Body of pancreas (tissue), 4 donors: ENCODE data around the gene ANKRD50. TPM values are rescaled to one million over a fixed set of nuclear protein-coding genes. Genes with fewer than 3 reads are reported as not detected.

Experiments used
- ATAC-seq: fragments of 150-250 bp; one replicate; pipeline ENCODE4 v1.9.1; 2016
- DNase-seq, 4 donors: peaks; one replicate each; pipeline ENCODE4 v3.0.0-alpha.2; 2019
- H3K27ac ChIP-seq, 4 donors: fragments of 200-600 bp; sonication (generic); 1 replicate in 3 of 4; 2 replicates in 1 of 4; pipeline versions ENCODE4 v1.5.1 to v1.6.1; 2016 to 2019; ENCODE audit warnings: mild to moderate bottlenecking in 1 of 4, mixed read lengths in 1 of 4, moderate library complexity in 1 of 4
- H3K27me3 ChIP-seq, 2 donors: fragments of 200-600 bp; sonication (generic); one replicate each; pipeline ENCODE4 v1.6.0; 2016; ENCODE audit warnings: mild to moderate bottlenecking in 1 of 2
- H3K36me3 ChIP-seq, 2 donors: fragments of 200-600 bp; sonication (generic); replicated peaks in 1 of 2; 2 replicates each; pipeline ENCODE4 v1.5.1; 2016; ENCODE audit warnings: low read depth in 2 of 2; ENCODE audit not compliant: insufficient read depth in 1 of 2
- H3K4me1 ChIP-seq: fragments of 200-600 bp; sonication (generic); one replicate; pipeline ENCODE4 v1.6.0; 2016
- H3K4me3 ChIP-seq, 2 donors: fragments of 200-600 bp; sonication (generic); 1 replicate in 1 of 2; 2 replicates in 1 of 2; pipeline ENCODE4 v1.5.1; 2016 to 2019
- H3K9me3 ChIP-seq, 3 donors: fragments of 200-600 bp; sonication (generic); 1 replicate in 2 of 3; 2 replicates in 1 of 3; pipeline ENCODE4 v1.5.1; 2016
- POLR2A ChIP-seq, 3 donors: fragments of 450-650 bp; IDR thresholded peaks; one replicate each; pipeline ENCODE4 v1.6.1; 2016; ENCODE audit warnings: antibody characterized with exemption in 3 of 3, mild to moderate bottlenecking in 2 of 3
- WGBS, 2 donors: methylation state at CpG; one replicate each; pipeline ENCODE4 v1.1.5; 2017; 5-methylcytosine and 5-hydroxymethylcytosine counted together
- intact Hi-C: fragments of 100-400 bp; cut with DNase I; formaldehyde crosslinking; loops from one replicate; pipeline ENCODE4 v1.15.1; 2023
- total RNA-seq, 2 donors: library from RNA; depleted of rRNA; stranded (reverse); fragments of >200 nt; gene quantifications; one replicate each; pipeline ENCODE4 v1.1.0, GENCODE V29; 2016
- TF ChIP-seq, protein P1 (sequence below), 7 experiments: fragments of 450-650 bp in 4 of 7; fragments of 200-600 bp in 3 of 7; sonication (generic) in 3 of 7; IDR thresholded peaks; one replicate each; pipeline ENCODE4 v1.5.1; 2016 to 2019; ENCODE audit warnings: antibody characterized with exemption in 7 of 7

The ANKRD50 gene
- total RNA-seq, 2 donors from 2014 or later, result 5.6 to 6.7 TPM

DNA sequence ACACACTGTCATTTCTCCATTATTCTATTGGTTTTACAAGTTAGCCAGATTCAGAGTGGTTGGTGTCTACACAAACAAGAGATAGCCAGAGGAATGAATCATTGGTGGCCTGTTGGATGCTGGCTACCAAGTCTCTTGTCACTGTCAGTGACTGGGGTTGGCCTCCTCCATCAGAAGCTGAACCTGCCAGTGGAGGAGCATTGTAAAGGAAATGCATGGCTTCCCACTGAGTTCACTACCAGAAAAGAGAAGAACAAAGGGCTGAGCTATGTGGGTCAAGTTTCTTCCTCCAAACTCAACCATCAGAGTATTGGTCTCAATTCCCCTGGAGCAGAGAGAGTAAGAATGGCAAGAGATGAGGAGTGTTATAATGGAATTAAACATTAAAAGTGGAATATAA, 26.5 kb upstream of the ANKRD50 start:
- Histone ChIP-seq H3K36me3 (no peaks in the 10 kb centered on the region), H3K27me3 (no peaks in the 10 kb centered on the region), H3K4me3 (no peak overlapping the region), H3K9me3 (no peaks in the 10 kb centered on the region), H3K4me1 (no peaks in the 10 kb centered on the region), H3K27ac (no peak overlapping the region)
- DNase-seq (no peak), ATAC-seq (no peak)
- intact Hi-C loops, result no loop called here
- no peak for TF ChIP-seq POLR2A (IDR thresholded peaks at IDR 0.05)
- TF ChIP-seq, protein P1, sequence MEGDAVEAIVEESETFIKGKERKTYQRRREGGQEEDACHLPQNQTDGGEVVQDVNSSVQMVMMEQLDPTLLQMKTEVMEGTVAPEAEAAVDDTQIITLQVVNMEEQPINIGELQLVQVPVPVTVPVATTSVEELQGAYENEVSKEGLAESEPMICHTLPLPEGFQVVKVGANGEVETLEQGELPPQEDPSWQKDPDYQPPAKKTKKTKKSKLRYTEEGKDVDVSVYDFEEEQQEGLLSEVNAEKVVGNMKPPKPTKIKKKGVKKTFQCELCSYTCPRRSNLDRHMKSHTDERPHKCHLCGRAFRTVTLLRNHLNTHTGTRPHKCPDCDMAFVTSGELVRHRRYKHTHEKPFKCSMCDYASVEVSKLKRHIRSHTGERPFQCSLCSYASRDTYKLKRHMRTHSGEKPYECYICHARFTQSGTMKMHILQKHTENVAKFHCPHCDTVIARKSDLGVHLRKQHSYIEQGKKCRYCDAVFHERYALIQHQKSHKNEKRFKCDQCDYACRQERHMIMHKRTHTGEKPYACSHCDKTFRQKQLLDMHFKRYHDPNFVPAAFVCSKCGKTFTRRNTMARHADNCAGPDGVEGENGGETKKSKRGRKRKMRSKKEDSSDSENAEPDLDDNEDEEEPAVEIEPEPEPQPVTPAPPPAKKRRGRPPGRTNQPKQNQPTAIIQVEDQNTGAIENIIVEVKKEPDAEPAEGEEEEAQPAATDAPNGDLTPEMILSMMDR (IDR thresholded peaks at IDR 0.05), result no peak

DNA sequence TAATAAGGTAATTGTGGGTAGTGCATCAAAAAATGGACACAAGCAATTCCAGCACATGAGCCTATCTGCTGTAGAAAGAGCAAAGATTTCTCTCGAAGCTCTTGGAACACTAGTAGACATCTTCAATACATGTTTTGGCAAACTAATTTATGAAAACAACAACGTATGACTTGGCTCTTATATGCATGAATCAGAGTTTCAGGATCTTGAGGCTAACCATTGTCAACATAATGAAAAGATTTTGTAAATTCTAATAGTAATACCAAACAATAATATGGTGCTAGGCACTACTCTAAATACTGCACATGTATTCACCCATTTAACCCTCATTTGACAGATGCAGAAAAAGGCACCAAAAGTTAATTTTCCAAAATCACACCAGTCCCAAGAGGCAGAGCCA, 25.1 kb upstream of the ANKRD50 start:
- no peaks in the 10 kb centered on the region for H3K27me3 ChIP-seq
- H3K27ac ChIP-seq, result no peak overlapping the region
- intact Hi-C loops, result no loop called here
- WGBS, 2 donors, result 65 to 72% methylated on average over 2 of the region's 2 CpGs
- H3K4me1 ChIP-seq, result no peaks in the 10 kb centered on the region
- no peaks in the 10 kb centered on the region for H3K9me3 ChIP-seq
- TF ChIP-seq, protein P1 (IDR thresholded peaks at IDR 0.05), result no peak
- no peak for TF ChIP-seq POLR2A (IDR thresholded peaks at IDR 0.05)
- H3K4me3 ChIP-seq, result no peak overlapping the region
- DNase-seq (no peak), ATAC-seq (no peak)
- no peaks in the 10 kb centered on the region for H3K36me3 ChIP-seq

DNA sequence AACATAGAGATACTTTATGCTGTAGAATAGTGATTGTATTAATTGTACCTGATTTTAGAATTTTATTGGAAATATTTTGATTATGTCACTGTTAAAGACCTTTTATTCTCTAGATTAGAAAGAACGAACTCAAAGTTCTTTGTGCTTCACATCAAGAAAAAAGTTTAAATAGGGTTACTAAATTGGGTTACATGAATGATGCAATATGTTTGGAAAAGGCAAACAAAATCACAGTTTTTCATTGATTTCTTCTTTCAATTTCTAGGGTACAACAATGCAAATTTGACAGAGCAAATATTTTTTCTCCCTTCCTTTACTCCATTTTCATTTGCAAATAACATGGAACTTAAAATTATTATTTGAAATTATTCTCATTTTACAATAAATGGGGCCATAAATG, 24.0 kb upstream of the ANKRD50 start:
- no peaks in the 10 kb centered on the region for H3K9me3 ChIP-seq
- 22 to 30% methylated on average over 1 of the region's 1 CpG for WGBS, 2 donors
- no peaks in the 10 kb centered on the region for H3K27me3 ChIP-seq
- H3K4me3 ChIP-seq, result no peak overlapping the region
- DNase-seq (no peak), ATAC-seq (no peak)
- H3K27ac ChIP-seq, result no peak overlapping the region
- TF ChIP-seq POLR2A (IDR thresholded peaks at IDR 0.05), result no peak
- TF ChIP-seq, protein P1 (IDR thresholded peaks at IDR 0.05), result no peak
- no peaks in the 10 kb centered on the region for H3K4me1 ChIP-seq
- H3K36me3 ChIP-seq, result no peaks in the 10 kb centered on the region
- intact Hi-C loops, result no loop called here

DNA sequence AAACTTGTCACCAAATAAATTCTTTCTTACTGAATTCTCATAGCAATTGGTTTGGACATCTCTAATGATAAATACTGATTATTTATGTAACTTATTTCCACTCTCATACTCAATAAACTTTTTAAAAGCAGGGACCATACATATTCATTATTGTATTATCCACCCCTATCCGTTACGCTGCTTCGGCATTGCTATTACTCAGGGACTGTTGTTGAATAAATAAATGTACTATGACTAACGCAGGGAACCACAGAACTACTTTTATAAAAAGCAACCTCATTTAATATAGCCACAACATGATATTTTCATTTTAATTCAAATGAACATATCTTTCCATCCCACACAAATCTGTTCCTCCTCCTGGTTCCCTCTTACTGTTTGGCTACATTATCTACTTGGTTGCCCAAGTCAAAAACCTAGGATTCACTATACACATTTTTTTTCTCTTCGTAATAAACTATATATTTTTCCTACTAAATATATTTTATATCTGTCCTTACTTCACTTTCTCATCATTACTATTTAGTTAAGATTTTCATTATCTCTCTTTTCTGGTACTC, 14.9 kb upstream of the ANKRD50 start:
- Histone ChIP-seq H3K36me3 (no peaks in the 10 kb centered on the region), H3K9me3 (no peaks in the 10 kb centered on the region), H3K4me3 (no peak overlapping the region), H3K4me1 (no peaks in the 10 kb centered on the region), H3K27ac (no peak overlapping the region), H3K27me3 (no peaks in the 10 kb centered on the region)
- ATAC-seq (no peak), DNase-seq (no peak)
- WGBS, 2 donors, result 90 to 91% methylated on average over 5 of the region's 5 CpGs
- TF ChIP-seq, protein P1 (IDR thresholded peaks at IDR 0.05), result no peak
- intact Hi-C loops, result no loop called here

DNA sequence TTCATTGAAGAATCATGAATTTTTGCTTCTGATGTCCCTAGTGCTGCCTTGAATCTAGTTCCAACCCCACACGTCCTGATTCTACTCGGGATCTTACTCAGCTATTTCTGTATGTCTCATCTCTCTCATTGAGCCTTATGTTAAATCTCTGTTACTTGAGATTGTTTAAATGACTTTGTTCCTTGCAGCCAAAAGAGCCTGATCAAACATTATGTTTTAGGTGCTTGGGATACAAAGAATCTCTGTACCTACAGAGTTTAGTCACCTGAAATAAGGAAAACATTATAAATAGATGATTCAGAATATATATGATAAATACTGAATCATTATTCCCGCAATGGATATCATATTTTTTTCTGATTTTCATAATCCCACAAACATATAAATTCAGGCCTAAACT, 13.7 kb upstream of the ANKRD50 start:
- ATAC-seq, result no peak
- DNase-seq, result no peak
- no peaks in the 10 kb centered on the region for H3K36me3 ChIP-seq
- no peak overlapping the region for H3K27ac ChIP-seq
- intact Hi-C loops, result no loop called here
- TF ChIP-seq, protein P1 (IDR thresholded peaks at IDR 0.05), result no peak
- no peak for TF ChIP-seq POLR2A (IDR thresholded peaks at IDR 0.05)
- H3K27me3 ChIP-seq, result no peaks in the 10 kb centered on the region
- H3K9me3 ChIP-seq, result no peaks in the 10 kb centered on the region
- H3K4me1 ChIP-seq, result no peaks in the 10 kb centered on the region
- no peak overlapping the region for H3K4me3 ChIP-seq
- 79 to 82% methylated on average over 3 of the region's 3 CpGs for WGBS, 2 donors
